ENCODE results near the gene PTPRN2.

The PTPRN2 gene

GRCh38 chr7:157830331-157830730 lies 757.3 kb downstream of the PTPRN2 start:
- FAIRE-seq, result no peak

GRCh38 chr7:157829491-157829890 lies 758.1 kb downstream of the PTPRN2 start:
- no peak for FAIRE-seq

GRCh38 chr7:157828881-157829280 lies 758.7 kb downstream of the PTPRN2 start:
- FAIRE-seq, result no peak

GRCh38 chr7:157828190-157828589 lies 759.4 kb downstream of the PTPRN2 start:
- no peak for FAIRE-seq

GRCh38 chr7:157827863-157828160 lies 759.8 kb downstream of the PTPRN2 start:
- no peak for FAIRE-seq

GRCh38 chr7:157827045-157827862 lies 760.4 kb downstream of the PTPRN2 start:
- no peak for FAIRE-seq

GRCh38 chr7:157826566-157826965 lies 761.1 kb downstream of the PTPRN2 start:
- FAIRE-seq, result no peak

GRCh38 chr7:157825325-157825724 lies 762.3 kb downstream of the PTPRN2 start:
- no peak for FAIRE-seq

- FAIRE-seq, result no peak
Measured at GRCh38 chr7:157824819-157825121, 762.9 kb downstream of the PTPRN2 start.

- FAIRE-seq, result no peak
Measured at GRCh38 chr7:157824011-157824818, 763.4 kb downstream of the PTPRN2 start.

- FAIRE-seq, result no peak
Measured at GRCh38 chr7:157822688-157823031, 765.0 kb downstream of the PTPRN2 start.

- no peak for FAIRE-seq
Measured at GRCh38 chr7:157821959-157822687, 765.5 kb downstream of the PTPRN2 start.

GRCh38 chr7:157820796-157821195 lies 766.8 kb downstream of the PTPRN2 start:
- no peak for FAIRE-seq

GRCh38 chr7:157819455-157819807 lies 768.2 kb downstream of the PTPRN2 start:
- no peak for FAIRE-seq

- no peak for FAIRE-seq
Measured at GRCh38 chr7:157818701-157819454, 768.7 kb downstream of the PTPRN2 start.

GRCh38 chr7:157817944-157818700 lies 769.5 kb downstream of the PTPRN2 start:
- FAIRE-seq, result no peak

GRCh38 chr7:157817433-157817832 lies 770.2 kb downstream of the PTPRN2 start:
- no peak for FAIRE-seq

- FAIRE-seq, result no peak
Measured at GRCh38 chr7:157816526-157817250, 770.9 kb downstream of the PTPRN2 start.

GRCh38 chr7:157816086-157816485 lies 771.5 kb downstream of the PTPRN2 start:
- no peak for FAIRE-seq

- FAIRE-seq, result no peak
Measured at GRCh38 chr7:157815706-157816022, 772.0 kb downstream of the PTPRN2 start.

- no peak for FAIRE-seq
Measured at GRCh38 chr7:157814931-157815705, 772.5 kb downstream of the PTPRN2 start.
